Measurements from ENCODE around the gene STAB2. TPM values are rescaled to one million over a fixed set of nuclear protein-coding genes. Genes with fewer than 3 reads are reported as not detected.

The STAB2 gene
- total and polyA plus RNA-seq, 2 of the 8 experiments (the other 6 are each of a cell fraction or from before 2014, with no cell fraction given): not detected

DNA sequence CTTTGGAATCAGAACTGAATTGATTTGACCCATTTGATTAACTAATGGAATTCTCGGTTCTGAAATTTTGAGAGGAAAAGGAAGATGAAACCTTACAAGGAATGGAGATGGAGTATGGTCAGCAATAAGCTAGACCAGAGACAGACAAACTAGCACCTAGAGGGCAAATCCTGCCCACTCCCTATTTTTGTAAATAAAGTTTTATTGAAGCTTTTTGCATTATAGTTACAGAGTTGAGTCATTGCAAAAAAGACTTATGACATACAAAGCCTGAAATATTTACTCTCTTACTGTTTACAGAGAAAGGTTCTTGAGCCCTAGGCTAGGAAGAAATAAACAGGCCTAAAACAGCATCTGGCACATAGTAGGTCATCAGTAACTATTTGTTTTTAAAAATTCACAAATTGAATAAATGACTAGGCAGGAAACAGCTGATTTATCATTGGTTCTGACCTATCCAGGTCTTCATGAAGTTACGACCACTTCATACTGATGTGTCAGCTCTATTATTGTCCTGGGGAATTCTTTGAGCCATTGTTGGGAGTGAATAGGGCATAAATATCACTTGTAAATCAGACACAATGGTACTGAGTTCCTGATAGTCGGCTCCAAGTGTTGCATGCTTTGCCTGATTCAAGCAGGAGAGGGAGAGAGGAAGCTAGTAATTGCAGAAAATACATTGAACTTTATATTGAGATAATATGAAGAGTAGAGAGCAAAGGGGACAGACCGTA is 14.6 kb upstream of the STAB2 start:
- no peak for FAIRE-seq
- DNase-seq (ENCODE audit: low read depth in 1 of 2, low spot score in 2 of 2): no peak

More for the DNA sequence above, 14.6 kb upstream of the STAB2 start:
- POLR2A ChIA-PET (ENCODE audit: partially characterized antibody): no interaction called here
- Histone ChIP-seq H3K79me2 (ENCODE audit: control insufficient read depth in 1 of 2, insufficient read depth in 2 of 2, low read length in 2 of 2) (no peaks in the 10 kb centered on the region), H3K56ac (replicated peaks; ENCODE audit: insufficient read length, low read depth, low read length) (no peak overlapping the region), H3K18ac (ENCODE audit: extremely low read depth, low read length) (no peak overlapping the region), H3K4me1 (replicated peaks in 1 of 4; ENCODE audit: control insufficient read depth in 3 of 4, insufficient read depth in 4 of 4, low read length in 3 of 4) (peaks cover 0 to 6% (median 4%) of the 10 kb centered on the region in 4 experiments; a peak in 3 of 7 replicates), H3K23me2 (ENCODE audit: low read depth, low read length) (no peaks in the 10 kb centered on the region), H3K4me2 (ENCODE audit: insufficient read depth in 1 of 2, low read depth in 2 of 2, low read length in 2 of 2) (no peak overlapping the region; a peak in 1 of 4 replicates), H4K5ac (ENCODE audit: insufficient read length, low read depth, low read length) (no peak overlapping the region), H2AK5ac (ENCODE audit: low read depth, low read length) (no peak overlapping the region), H4K8ac (ENCODE audit: extremely low read depth, insufficient read depth, low read length) (no peak overlapping the region), H3K9ac (replicated peaks in 1 of 4; ENCODE audit: extremely low read depth in 1 of 4, low read depth in 3 of 4, low read length in 3 of 4) (no peak overlapping the region), H2BK20ac (ENCODE audit: low read length) (no peak overlapping the region), H2AFZ (ENCODE audit: low read length) (no peak overlapping the region), H3K27me3 (replicated peaks in 1 of 4; ENCODE audit: control insufficient read depth in 3 of 4, extremely low read depth in 1 of 4, insufficient read depth in 3 of 4, low read length in 3 of 4) (no peaks in the 10 kb centered on the region; a peak in 1 of 7 replicates), H2BK5ac (ENCODE audit: low read depth, low read length) (no peak overlapping the region), H3K4me3 (ENCODE audit: extremely low read depth in 1 of 4, insufficient read depth in 2 of 4, low read depth in 3 of 4, low read length in 4 of 4) (no peak overlapping the region), H3K23ac (ENCODE audit: insufficient read length) (no peak overlapping the region), H3K14ac (ENCODE audit: insufficient read length) (no peak overlapping the region), H3K4ac (replicated peaks; ENCODE audit: insufficient read length, low read depth, low read length) (no peak overlapping the region), H3K79me1 (ENCODE audit: low read depth, low read length) (no peaks in the 10 kb centered on the region), H2BK120ac (replicated peaks; ENCODE audit: low read depth, low read length) (no peak overlapping the region), H3K9me3 (ENCODE audit: insufficient read depth in 2 of 2, low read depth in 1 of 2, low read length in 1 of 2) (no peaks in the 10 kb centered on the region), H4K20me1 (replicated peaks in 1 of 2; ENCODE audit: control insufficient read depth in 1 of 2, insufficient read depth in 2 of 2, low read length in 2 of 2) (no peaks in the 10 kb centered on the region), H2BK15ac (ENCODE audit: low read length) (no peak overlapping the region), H3K36me3 (ENCODE audit: control insufficient read depth in 2 of 4, insufficient read depth in 4 of 4, low read length in 3 of 4) (no peaks in the 10 kb centered on the region), H3K27ac (ENCODE audit: low read depth, low read length) (no peak overlapping the region), H2BK12ac (ENCODE audit: low read depth, low read length) (no peak overlapping the region), H4K91ac (replicated peaks; ENCODE audit: insufficient read length, low read length) (no peak overlapping the region)
- 81% methylated on average over 4 of the region's 4 CpGs; no CpG with 5 or more reads in 1 of the 2 experiments for WGBS, 2 experiments (ENCODE audit: extremely low coverage in 1 of 2, insufficient coverage in 1 of 2, insufficient read length in 1 of 2, insufficient replicate concordance in 2 of 2, low coverage in 1 of 2, low lambda C conversion rate in 2 of 2, missing lambda C conversion rate in 1 of 2)
- CTCF ChIA-PET (ENCODE audit: partially characterized antibody): interaction anchor here (0.6 to 7.0 kb wide), 12 partner anchors 10 to 690 kb away, joined by 3 to 70 read pairs (median 3); no protein-coding TSS in a partner anchor
- TF ChIP-seq ZNF274 (IDR thresholded peaks at IDR 0.05; ENCODE audit: borderline replicate concordance, extremely low read depth, low read length): no peak
- no peak for TF ChIP-seq GTF2F1 (IDR thresholded peaks at IDR 0.05; ENCODE audit: borderline replicate concordance, low read depth, low read length)
- TF ChIP-seq CHD2 (IDR thresholded peaks at IDR 0.05; ENCODE audit: low read length): no peak
- no peak for TF ChIP-seq HDAC6 (IDR thresholded peaks at IDR 0.05; ENCODE audit: low read depth, low read length)
- no peak for TF ChIP-seq SP1 (IDR thresholded peaks at IDR 0.05; ENCODE audit: low read depth, low read length)
- TF ChIP-seq CTBP2 (IDR thresholded peaks at IDR 0.05; ENCODE audit: borderline replicate concordance, insufficient read depth, insufficient read length, low read length): no peak
- TF ChIP-seq CBX8 (IDR thresholded peaks at IDR 0.05; ENCODE audit: borderline replicate concordance, low read depth, low read length): no peak
- no peak for TF ChIP-seq POLR2AphosphoS5 (IDR thresholded peaks at IDR 0.05; ENCODE audit: low read depth, low read length)
- TF ChIP-seq BCL11A (IDR thresholded peaks at IDR 0.05; ENCODE audit: low read depth in 2 of 2, low read length in 2 of 2): no peak
